Panc1 (cell line): ENCODE results near the gene ASCC1.

Source experiments
- POLR2AphosphoS5 ChIP-seq: IDR thresholded peaks from 2 replicates; pipeline ENCODE4 v1.6.1; 2012; ENCODE audit warnings: mild to moderate bottlenecking, low read depth, low read length, moderate library complexity
- SIN3A ChIP-seq: IDR thresholded peaks from 2 replicates; pipeline ENCODE4 v1.6.1; 2012; ENCODE audit warnings: low read depth, mild to moderate bottlenecking, low read length, moderate library complexity, borderline replicate concordance; ENCODE audit not compliant: insufficient read depth
- TCF7L2 ChIP-seq: IDR thresholded peaks from 2 replicates; pipeline ENCODE4 v1.6.1; 2011; ENCODE audit warnings: mild to moderate bottlenecking, low read depth, low read length, inconsistent platforms
- TF ChIP-seq, protein P1 (sequence below): fragments of 450-650 bp; IDR thresholded peaks from 2 replicates; pipeline ENCODE4 v1.5.1; 2017; ENCODE audit warnings: mild to moderate bottlenecking
- TF ChIP-seq, protein P2 (sequence below), 2 experiments: IDR thresholded peaks; 2 replicates each; pipeline ENCODE4 v1.6.1; 2011 to 2012; ENCODE audit warnings: low read depth in 2 of 2, control low read depth in 1 of 2, low read length in 1 of 2, mild to moderate bottlenecking in 1 of 2, moderate library complexity in 1 of 2; ENCODE audit not compliant: insufficient read depth in 1 of 2

DNA sequence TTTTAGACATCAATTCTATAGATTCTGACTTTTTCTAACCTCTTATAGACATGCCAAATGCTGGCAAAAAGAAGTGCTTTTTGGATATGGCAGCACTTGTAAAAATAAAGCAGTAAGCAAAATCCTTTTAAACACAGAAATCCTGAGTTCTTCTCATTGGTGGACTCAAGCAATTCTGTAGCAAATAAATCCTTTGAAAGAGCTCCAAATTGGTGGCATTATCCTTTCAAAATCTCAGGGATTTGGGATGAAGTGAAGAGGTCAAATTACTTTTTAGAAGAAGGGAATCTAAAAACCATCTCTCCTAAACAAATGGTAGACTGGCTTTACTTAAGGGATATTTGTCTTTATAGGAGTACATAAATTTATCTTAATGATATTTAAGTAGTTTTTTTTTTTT, 17.5 kb upstream of the ASCC1 start:
- TF ChIP-seq, protein P1, sequence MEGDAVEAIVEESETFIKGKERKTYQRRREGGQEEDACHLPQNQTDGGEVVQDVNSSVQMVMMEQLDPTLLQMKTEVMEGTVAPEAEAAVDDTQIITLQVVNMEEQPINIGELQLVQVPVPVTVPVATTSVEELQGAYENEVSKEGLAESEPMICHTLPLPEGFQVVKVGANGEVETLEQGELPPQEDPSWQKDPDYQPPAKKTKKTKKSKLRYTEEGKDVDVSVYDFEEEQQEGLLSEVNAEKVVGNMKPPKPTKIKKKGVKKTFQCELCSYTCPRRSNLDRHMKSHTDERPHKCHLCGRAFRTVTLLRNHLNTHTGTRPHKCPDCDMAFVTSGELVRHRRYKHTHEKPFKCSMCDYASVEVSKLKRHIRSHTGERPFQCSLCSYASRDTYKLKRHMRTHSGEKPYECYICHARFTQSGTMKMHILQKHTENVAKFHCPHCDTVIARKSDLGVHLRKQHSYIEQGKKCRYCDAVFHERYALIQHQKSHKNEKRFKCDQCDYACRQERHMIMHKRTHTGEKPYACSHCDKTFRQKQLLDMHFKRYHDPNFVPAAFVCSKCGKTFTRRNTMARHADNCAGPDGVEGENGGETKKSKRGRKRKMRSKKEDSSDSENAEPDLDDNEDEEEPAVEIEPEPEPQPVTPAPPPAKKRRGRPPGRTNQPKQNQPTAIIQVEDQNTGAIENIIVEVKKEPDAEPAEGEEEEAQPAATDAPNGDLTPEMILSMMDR = no peak
- no peak for TF ChIP-seq POLR2AphosphoS5
- no peak for TF ChIP-seq SIN3A
- TF ChIP-seq, protein P2, sequence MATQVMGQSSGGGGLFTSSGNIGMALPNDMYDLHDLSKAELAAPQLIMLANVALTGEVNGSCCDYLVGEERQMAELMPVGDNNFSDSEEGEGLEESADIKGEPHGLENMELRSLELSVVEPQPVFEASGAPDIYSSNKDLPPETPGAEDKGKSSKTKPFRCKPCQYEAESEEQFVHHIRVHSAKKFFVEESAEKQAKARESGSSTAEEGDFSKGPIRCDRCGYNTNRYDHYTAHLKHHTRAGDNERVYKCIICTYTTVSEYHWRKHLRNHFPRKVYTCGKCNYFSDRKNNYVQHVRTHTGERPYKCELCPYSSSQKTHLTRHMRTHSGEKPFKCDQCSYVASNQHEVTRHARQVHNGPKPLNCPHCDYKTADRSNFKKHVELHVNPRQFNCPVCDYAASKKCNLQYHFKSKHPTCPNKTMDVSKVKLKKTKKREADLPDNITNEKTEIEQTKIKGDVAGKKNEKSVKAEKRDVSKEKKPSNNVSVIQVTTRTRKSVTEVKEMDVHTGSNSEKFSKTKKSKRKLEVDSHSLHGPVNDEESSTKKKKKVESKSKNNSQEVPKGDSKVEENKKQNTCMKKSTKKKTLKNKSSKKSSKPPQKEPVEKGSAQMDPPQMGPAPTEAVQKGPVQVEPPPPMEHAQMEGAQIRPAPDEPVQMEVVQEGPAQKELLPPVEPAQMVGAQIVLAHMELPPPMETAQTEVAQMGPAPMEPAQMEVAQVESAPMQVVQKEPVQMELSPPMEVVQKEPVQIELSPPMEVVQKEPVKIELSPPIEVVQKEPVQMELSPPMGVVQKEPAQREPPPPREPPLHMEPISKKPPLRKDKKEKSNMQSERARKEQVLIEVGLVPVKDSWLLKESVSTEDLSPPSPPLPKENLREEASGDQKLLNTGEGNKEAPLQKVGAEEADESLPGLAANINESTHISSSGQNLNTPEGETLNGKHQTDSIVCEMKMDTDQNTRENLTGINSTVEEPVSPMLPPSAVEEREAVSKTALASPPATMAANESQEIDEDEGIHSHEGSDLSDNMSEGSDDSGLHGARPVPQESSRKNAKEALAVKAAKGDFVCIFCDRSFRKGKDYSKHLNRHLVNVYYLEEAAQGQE (IDR thresholded peaks at IDR 0.05; ENCODE audit: insufficient read depth in 1 of 2, low read depth in 2 of 2, low read length in 1 of 2) = no peak
- no peak for TF ChIP-seq TCF7L2
